ENCODE results near the gene RALGAPA1.

RALGAPA1 gene

DNA sequence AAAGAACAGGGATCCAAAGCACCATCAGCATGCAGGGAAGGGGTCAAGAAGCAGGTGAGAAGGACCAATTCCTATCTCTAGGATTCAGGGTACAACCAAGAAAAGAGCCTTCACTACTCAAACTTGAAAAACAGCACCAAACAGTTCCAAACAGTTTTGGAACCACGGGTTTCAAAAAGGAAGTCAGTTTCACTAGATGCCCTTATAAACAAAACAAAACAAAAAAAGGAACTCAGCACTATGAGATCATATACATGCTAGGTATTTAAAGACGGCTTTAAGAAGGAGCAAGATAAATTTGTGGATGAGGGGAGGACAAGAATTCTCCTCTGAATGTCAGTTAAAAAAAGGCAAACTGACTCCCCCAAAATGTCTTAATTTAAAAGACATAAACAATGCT is 269.1 kb downstream of the RALGAPA1 start:
- no peak for DNase-seq (ENCODE audit: low read depth, low spot score)

- no peak for DNase-seq (ENCODE audit: low read depth, low spot score)
Observed at GRCh38 chr14:35535483-35536112, 273.5 kb downstream of the RALGAPA1 start.

DNA sequence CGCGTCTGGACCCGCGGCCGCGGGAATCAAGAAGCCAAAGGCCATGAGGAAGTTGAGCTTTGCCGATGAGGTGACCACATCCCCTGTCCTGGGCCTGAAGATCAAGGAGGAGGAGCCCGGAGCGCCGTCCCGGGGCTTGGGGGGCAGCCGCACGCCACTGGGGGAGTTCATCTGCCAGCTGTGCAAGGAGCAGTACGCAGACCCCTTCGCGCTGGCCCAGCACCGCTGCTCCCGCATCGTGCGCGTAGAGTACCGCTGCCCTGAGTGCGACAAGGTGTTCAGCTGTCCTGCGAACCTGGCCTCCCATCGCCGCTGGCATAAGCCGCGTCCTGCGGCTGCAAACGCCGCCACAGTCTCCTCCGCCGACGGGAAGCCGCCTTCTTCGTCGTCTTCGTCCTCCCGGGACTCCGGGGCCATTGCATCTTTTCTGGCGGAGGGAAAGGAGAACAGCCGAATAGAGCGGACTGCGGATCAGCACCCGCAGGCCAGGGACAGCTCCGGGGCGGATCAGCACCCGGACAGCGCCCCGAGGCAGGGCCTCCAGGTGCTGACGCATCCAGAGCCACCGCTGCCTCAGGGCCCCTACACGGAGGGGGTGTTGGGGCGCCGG is 274.1 kb downstream of the RALGAPA1 start:
- no peak for DNase-seq (ENCODE audit: low read depth, low spot score)

- DNase-seq (ENCODE audit: low read depth, low spot score), result no peak
Observed at GRCh38 chr14:35534208-35534872, 274.8 kb downstream of the RALGAPA1 start.

- DNase-seq (ENCODE audit: low read depth, low spot score), result no peak
Observed at GRCh38 chr14:35533357-35534207, 275.5 kb downstream of the RALGAPA1 start, which contains the start of gene INSM2. TSS of gene INSM2 (plus strand) at chr14:35534164. CDS start at chr14:35534253, 89 bp downstream.

DNA sequence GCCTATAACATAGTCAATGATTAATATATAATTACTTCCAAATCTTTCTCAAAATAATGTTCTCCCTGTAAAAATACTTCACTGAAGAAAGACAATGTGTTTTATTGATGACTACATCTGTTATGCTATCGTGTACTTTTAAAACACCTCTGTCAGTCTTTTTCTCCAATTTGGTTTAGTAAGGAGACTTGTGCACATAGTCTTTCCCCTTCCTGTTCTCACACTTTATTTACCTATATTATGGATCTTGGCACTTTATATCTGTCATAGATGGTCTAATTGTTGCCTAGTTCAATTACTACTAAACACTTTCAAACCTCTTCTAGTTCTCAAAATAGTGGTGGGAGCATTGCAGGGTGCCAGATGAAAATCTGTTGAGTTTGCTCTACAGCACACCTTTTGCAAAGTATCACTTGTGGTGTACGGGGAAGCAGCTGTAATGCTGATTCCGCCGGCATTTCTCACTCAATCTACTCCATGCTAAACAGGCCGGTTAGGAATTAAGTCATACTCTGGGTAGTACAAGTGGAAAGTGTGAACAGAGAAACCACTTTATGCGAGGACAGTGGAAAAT is 276.2 kb downstream of the RALGAPA1 start:
- DNase-seq (ENCODE audit: low read depth, low spot score), result no peak

DNA sequence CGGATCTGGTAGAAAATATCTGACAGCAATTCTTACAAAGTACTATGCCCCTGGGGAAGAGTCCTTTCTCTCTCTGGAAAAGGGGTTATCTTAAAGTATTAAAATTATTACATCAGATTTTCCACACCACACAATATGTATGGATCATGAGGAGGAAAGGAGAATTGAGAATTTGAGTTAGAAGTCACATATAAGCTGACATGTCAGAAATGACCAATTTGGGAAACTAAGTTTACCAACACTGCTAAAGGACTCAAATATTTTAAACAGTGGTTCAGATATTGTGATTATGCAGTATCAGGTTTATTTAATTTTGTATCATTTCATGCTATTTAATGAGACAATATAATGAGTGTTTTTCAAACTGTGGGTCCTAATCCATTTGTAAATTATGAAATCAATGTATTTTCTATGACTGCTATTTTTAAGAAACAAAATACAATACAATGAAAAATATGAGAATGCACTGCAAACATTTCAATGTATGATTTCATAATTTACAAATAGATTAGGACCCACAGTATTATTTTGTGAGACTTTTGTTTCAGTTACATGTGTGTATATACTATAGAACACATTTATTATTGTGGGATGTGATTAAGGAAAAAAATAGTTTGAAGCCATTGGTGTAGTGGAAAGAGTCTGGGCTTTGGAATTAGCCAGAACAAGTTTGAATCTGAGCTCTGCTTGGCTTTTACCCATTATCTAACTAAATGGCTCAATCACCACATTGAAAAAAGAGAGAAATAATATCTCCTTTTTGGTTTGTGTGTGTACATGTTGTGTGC is 276.9 kb downstream of the RALGAPA1 start:
- DNase-seq (ENCODE audit: low read depth, low spot score), result no peak

GRCh38 chr14:35526962-35527361 is 282.1 kb downstream of the RALGAPA1 start:
- DNase-seq (ENCODE audit: low read depth, low spot score), result no peak

DNA sequence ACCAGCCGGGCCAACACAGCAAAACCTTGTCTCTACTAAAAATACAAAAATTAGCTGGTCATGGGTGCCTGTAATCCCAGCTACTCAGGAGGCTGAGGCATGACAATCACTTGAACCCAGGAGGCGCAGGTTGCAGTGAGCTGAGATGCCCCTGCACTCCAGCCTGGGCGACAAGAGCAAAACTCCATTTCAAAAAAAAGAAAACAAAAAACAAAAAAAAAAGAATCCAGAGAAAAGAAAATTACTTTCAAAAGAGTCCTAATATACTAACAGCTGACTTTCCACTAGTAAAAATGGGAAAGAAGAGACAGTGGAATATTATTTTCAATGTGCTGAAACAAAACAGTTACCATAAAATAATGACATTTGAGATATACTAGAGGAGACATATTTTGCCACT is 283.4 kb downstream of the RALGAPA1 start:
- no peak for DNase-seq (ENCODE audit: low read depth, low spot score)

GRCh38 chr14:35519986-35520385 is 289.1 kb downstream of the RALGAPA1 start:
- no peak for DNase-seq (ENCODE audit: low read depth, low spot score)

DNA sequence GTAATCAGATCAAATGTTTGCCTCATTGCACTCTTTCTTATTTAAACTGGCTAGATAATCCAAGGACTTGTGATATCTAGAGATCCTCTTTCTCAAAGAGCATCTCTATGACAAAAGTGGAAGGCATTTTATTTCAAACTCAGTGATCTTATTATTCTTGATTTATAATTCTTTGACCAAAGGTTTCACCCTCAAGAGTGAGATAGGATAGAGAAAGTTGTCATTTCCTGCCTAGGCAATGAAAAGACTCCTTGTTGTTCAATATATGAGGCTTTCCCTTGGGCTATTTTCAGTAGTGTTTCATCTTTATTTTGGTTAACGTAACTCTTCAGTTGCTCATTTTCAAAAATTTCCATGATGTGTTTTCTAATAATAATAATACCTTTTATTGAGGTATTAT is 293.2 kb downstream of the RALGAPA1 start:
- DNase-seq (ENCODE audit: low read depth, low spot score), result no peak

GRCh38 chr14:35512765-35513164 is 296.3 kb downstream of the RALGAPA1 start:
- no peak for DNase-seq (ENCODE audit: low read depth, low spot score)

DNA sequence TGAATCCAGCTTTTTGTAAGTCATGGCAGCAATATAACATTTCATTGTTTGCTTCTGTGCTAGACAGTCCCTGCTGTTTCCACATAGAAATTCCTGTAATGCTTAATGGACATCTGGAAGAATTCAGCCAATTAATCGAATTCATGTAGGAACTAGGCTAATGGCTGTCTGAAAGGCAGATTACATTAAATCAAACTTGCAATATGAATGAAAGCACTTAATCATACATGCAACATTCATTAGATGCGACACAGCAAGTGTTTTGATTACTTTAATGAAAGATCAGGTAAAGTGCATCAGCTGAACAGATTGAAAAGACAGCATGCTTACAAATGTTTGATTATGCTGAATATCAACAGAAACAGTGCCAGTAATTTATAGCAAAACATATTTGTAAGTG is 299.2 kb downstream of the RALGAPA1 start:
- DNase-seq (ENCODE audit: low read depth, low spot score), result no peak

GRCh38 chr14:35506927-35507326 is 302.2 kb downstream of the RALGAPA1 start:
- no peak for DNase-seq (ENCODE audit: low read depth, low spot score)

- DNase-seq (ENCODE audit: low read depth, low spot score), result no peak
Observed at GRCh38 chr14:35506461-35506860, 302.6 kb downstream of the RALGAPA1 start.

DNA sequence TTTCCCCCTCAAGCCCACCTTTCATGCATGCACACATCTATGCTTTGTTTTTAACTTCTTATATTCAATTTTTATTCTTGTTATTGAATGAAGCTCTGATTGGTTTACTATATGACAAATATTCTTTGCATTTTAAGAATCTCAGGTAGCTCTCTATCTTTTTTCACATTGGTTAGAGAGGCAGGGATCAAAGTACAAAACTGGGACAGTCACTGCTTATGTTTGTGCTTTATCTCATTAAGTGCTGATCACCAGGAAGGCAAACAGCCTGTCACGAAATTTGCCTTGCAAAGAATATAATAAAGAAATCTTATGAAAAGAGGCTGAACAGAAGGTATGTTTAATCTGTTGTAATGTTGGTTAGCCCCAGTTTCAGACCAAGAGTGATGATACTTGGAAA is 304.8 kb downstream of the RALGAPA1 start:
- DNase-seq (ENCODE audit: low read depth, low spot score), result no peak

GRCh38 chr14:35503646-35504045 is 305.4 kb downstream of the RALGAPA1 start:
- DNase-seq (ENCODE audit: low read depth, low spot score), result no peak

DNA sequence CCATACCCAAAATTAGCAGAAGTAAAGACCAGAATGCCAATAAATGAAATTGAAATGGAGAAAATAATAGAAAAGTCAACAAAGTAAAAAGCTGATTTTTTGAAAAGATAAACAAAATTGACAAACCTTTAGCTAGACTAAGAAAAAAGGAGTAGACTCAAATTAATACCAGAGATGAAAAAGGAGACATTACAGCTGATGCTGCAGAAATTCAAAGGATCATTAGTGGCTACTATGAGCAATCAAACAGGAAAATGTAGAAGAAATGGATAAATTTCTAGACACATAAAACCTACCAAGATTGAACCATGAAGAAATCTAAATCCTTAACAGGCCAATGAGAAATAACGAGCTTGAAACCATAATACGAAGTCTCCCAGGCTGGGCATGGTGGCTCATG is 309.9 kb downstream of the RALGAPA1 start:
- no peak for DNase-seq (ENCODE audit: low read depth, low spot score)

DNA sequence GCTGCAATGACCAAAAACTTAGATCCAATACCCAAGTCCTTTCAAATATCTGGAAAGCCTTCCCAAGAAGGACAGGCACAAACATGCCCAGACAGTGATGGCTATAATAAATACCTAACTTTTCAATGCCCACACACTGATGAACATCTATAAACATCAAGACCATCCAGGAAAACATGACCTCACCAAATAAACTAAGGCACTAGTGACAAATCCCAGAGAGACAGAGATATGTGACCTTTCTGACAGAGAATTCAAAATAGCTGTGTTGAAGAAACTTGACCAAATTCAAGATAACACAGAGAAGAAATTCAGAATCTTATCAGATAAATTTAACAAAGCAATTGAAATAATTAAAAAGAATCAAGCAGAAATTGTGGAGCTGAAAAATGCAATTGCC is 313.8 kb downstream of the RALGAPA1 start:
- no peak for DNase-seq (ENCODE audit: low read depth, low spot score)

DNA sequence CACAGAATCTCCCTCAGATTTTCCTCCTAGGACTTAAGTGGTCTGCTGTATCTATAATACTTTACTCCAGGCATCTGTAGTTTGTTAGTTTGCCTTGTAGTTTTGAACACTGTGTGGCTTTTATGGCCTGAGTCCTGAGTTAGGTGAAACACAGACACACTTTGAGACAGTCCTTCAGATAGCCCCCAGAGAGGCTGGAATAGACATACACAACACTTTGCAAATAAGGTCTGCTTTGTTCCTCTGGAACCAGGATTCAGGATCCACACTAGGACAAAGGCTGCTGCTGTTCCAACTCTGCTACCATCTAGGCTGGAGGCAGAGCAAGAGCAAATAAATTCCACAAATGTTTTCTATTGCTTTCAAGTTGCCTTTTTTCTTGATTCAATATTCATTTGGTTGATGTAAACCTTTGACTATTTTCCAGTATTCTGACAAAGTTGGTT is 316.5 kb downstream of the RALGAPA1 start:
- DNase-seq (ENCODE audit: low read depth, low spot score), result no peak
